ENCODE data around the gene BTD. TPM values are rescaled to one million over a fixed set of nuclear protein-coding genes. Genes with fewer than 3 reads are reported as not detected.
A peak's percentile ranks its signal among the peaks of the same experiment; 100 is the strongest.

The BTD gene
- total RNA-seq, 4 donors from 2014 or later: 20.5 to 53.9 (median 44.6) TPM

DNA sequence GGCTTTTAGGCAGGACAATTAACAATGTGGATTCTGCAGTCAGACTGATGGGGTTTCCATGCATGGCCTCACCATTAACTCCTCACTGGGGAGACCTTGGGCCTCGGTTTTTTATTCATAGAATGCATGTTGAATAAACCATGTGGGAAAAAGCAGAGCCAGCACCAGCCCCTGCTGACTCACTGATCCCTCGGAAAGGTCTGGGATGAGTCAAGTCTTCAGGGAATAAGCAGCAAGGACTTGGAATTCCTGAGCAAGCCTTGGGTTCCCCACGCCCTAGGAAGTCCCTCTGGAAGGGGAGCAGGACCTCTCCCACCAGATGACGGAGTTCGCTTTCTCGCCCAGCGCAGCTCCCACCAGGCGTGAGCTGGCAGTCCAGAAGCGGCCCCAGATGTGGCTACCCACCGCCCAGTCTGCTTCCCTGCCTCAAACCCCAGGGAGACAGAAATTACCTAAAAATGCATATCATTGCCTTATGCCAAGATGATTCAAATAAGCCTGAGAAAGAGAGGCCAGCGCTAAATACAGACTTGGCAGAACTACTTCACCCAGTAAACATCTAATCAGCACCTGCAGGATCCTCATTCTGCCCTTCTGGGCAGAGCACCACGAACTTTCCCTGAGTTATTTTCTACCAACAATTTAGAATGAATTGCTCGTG is 45.4 kb downstream of the BTD start:
- H3K27me3 ChIP-seq: no peaks in the 10 kb centered on the region
- peaks cover 3 to 38% (median 25%) of the 10 kb centered on the region in 3 donors for H3K4me1 ChIP-seq
- 8 to 20% methylated on average over 5 to 7 of the region's 13 CpGs for WGBS, 2 donors (ENCODE audit: low coverage in 1 of 2)
- H3K27ac ChIP-seq: peak overlapping the region; percentile 21 to 86 (median 84)
- H3K9me3 ChIP-seq: no peaks in the 10 kb centered on the region
- peaks cover 0 to 25% of the 10 kb centered on the region in 2 donors for H3K36me3 ChIP-seq
- peak; percentile 89 for ATAC-seq
- H3K4me3 ChIP-seq: no peak overlapping the region
- TF ChIP-seq EP300 (IDR thresholded peaks at IDR 0.05) (no peak), POLR2AphosphoS5 (IDR thresholded peaks at IDR 0.05) (peak; percentile 95)

DNA sequence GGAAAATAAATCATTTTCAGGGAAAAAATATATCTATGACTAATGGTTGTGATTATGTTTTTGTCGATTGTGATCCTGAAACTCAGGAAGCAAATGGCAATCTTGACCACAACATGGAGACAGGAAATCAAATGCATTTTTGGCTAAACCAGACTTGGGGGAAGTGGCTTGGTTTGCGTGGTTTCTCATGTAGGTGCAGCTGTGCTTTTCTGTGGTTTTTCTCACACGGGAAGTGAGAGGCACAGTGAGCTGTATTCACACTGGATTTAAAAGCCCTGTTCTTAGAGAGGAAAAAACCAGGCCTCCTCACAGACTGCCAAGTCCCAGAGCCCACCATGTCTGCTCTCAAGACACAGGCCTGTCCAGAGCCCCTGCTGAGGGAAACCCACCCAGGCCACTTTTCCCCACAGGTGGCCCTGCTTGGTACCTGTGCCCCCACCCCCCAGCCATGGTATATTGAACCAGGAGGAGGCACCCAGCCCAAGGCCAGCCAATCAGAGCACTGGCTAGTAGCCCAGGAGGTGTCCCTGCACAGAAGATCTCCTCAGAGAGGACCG is 46.1 kb downstream of the BTD start:
- 19 to 37% methylated on average over 3 to 4 of the region's 4 CpGs for WGBS, 2 donors (ENCODE audit: low coverage in 1 of 2)
- H3K36me3 ChIP-seq: peaks cover 0 to 18% of the 10 kb centered on the region in 2 donors
- H3K4me1 ChIP-seq: peaks cover 3 to 38% (median 25%) of the 10 kb centered on the region in 3 donors
- ATAC-seq: no peak
- TF ChIP-seq, protein P1, sequence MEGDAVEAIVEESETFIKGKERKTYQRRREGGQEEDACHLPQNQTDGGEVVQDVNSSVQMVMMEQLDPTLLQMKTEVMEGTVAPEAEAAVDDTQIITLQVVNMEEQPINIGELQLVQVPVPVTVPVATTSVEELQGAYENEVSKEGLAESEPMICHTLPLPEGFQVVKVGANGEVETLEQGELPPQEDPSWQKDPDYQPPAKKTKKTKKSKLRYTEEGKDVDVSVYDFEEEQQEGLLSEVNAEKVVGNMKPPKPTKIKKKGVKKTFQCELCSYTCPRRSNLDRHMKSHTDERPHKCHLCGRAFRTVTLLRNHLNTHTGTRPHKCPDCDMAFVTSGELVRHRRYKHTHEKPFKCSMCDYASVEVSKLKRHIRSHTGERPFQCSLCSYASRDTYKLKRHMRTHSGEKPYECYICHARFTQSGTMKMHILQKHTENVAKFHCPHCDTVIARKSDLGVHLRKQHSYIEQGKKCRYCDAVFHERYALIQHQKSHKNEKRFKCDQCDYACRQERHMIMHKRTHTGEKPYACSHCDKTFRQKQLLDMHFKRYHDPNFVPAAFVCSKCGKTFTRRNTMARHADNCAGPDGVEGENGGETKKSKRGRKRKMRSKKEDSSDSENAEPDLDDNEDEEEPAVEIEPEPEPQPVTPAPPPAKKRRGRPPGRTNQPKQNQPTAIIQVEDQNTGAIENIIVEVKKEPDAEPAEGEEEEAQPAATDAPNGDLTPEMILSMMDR (IDR thresholded peaks at IDR 0.05): no peak
- TF ChIP-seq EP300 (IDR thresholded peaks at IDR 0.05) (no peak), POLR2A (IDR thresholded peaks at IDR 0.05) (no peak), POLR2AphosphoS5 (IDR thresholded peaks at IDR 0.05) (no peak)
- no peaks in the 10 kb centered on the region for H3K9me3 ChIP-seq
- H3K27ac ChIP-seq: peak overlapping the region; percentile 21 to 86 (median 84)
- H3K4me3 ChIP-seq: no peak overlapping the region
- H3K27me3 ChIP-seq: no peaks in the 10 kb centered on the region

DNA sequence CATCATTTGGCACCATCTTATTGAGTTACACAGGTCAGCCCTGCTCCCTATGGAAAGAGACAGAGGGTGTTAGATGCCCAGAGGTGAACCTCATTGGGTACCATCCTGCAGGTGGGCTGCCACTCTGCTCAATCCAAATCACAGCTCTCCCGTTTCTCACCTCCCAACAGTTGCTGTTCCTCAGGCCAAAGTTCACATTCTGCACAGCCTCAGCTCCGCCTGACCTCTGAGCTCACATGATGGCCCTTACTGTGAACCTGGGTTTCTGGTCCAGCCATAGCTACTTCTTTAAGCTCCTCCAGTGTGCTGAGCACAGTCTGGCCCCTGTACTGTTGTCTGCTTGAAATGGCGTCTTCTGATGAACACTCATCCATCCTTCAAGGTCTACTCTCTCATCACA is 47.8 kb downstream of the BTD start:
- no peaks in the 10 kb centered on the region for H3K9me3 ChIP-seq
- TF ChIP-seq, protein P1 (IDR thresholded peaks at IDR 0.05): no peak
- TF ChIP-seq POLR2A (IDR thresholded peaks at IDR 0.05) (no peak), EP300 (IDR thresholded peaks at IDR 0.05) (no peak), POLR2AphosphoS5 (IDR thresholded peaks at IDR 0.05) (no peak)
- H3K27ac ChIP-seq: no peak overlapping the region
- H3K4me3 ChIP-seq: no peak overlapping the region
- H3K27me3 ChIP-seq: no peaks in the 10 kb centered on the region
- H3K36me3 ChIP-seq: peaks cover 0 to 9% of the 10 kb centered on the region in 2 donors
- 96 to 100% methylated on average over 1 to 3 of the region's 3 CpGs for WGBS, 2 donors (ENCODE audit: low coverage in 1 of 2)
- H3K4me1 ChIP-seq: peaks cover 3 to 52% (median 25%) of the 10 kb centered on the region in 3 donors
- no peak for ATAC-seq

DNA sequence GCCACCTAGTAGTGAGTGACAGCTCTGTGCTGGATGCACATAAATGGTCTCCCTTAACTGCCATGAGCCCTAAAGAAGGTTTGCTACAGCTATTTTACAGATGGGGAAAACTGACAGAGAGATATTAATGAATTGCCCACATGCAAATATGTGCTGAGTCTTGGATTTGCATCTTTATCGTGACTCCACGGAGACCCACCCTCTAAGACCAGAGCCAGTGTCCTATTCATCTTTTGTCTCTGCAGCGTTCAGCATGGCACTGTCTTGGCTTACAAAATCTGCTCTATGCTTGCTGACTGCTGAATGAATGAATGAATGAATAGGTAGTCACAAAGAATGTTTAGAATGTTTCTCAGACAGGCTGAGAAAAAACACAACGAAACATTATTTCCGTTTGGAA is 48.3 kb downstream of the BTD start:
- no peaks in the 10 kb centered on the region for H3K9me3 ChIP-seq
- WGBS, 2 donors (ENCODE audit: low coverage in 1 of 2): 83 to 89% methylated on average over 2 to 5 of the region's 5 CpGs
- peaks cover 0 to 3% of the 10 kb centered on the region in 2 donors for H3K36me3 ChIP-seq
- no peak for ATAC-seq
- TF ChIP-seq POLR2A (IDR thresholded peaks at IDR 0.05) (no peak), POLR2AphosphoS5 (IDR thresholded peaks at IDR 0.05) (no peak), EP300 (IDR thresholded peaks at IDR 0.05) (no peak)
- TF ChIP-seq, protein P1 (IDR thresholded peaks at IDR 0.05): no peak
- no peak overlapping the region for H3K4me3 ChIP-seq
- H3K4me1 ChIP-seq: peaks cover 3 to 57% (median 25%) of the 10 kb centered on the region in 3 donors
- H3K27ac ChIP-seq: no peak overlapping the region
- no peaks in the 10 kb centered on the region for H3K27me3 ChIP-seq

DNA sequence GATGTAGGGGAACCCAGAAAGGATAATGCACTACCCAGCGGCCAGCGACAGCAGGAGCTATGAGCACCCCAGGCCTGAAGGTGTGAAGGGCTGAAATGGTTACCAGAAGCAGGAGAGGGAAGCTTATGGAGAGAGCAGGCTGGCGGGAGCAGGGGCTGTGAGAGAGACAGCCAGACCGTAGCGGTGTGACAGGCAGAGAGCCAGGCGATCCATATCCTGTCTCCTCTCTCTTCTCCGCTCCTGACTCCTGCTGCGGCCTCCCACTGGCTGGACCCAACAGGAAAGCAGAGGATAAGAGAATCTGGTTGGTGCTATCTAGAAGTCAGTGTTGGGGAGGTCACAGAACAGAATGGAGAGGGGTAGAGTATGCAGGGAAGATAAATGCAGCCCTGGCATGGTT is 49.9 kb downstream of the BTD start:
- no peak overlapping the region for H3K27ac ChIP-seq
- no peak overlapping the region for H3K4me3 ChIP-seq
- TF ChIP-seq POLR2A (IDR thresholded peaks at IDR 0.05) (no peak), POLR2AphosphoS5 (IDR thresholded peaks at IDR 0.05) (no peak), EP300 (IDR thresholded peaks at IDR 0.05) (no peak)
- TF ChIP-seq, protein P1 (IDR thresholded peaks at IDR 0.05): no peak
- WGBS, 2 donors (ENCODE audit: low coverage in 1 of 2): 59 to 80% methylated on average over 7 of the region's 8 CpGs
- H3K27me3 ChIP-seq: no peaks in the 10 kb centered on the region
- no peaks in the 10 kb centered on the region for H3K36me3 ChIP-seq
- no peak for ATAC-seq
- peaks cover 0 to 14% (median 0%) of the 10 kb centered on the region in 3 donors for H3K9me3 ChIP-seq
- peaks cover 0 to 44% (median 13%) of the 10 kb centered on the region in 3 donors for H3K4me1 ChIP-seq
